D721Med (cell line): ENCODE data around the gene CD226.

Source experiments
- DNase-seq: peaks from one replicate; pipeline ENCODE4 v3.0.0; 2011; ENCODE audit warnings: low spot score; ENCODE audit not compliant: insufficient read length
- FAIRE-seq: peaks from 2 replicates; lab custom pipeline; 2011; peaks lifted over from hg19 to GRCh38; lab: Jason Lieb, UNC
- CTCF ChIP-seq: IDR thresholded peaks from 2 replicates; pipeline ENCODE4 v1.5.1; 2012; ENCODE audit warnings: mild to moderate bottlenecking, control low read depth; ENCODE audit not compliant: insufficient read depth; ENCODE audit errors: missing control alignments

The CD226 gene

GRCh38 chr18:69947361-69948133 lies at the start of gene CD226:
CD226 (minus strand) TSS chr18:69947873; CDS start chr18:69947406, 467 bp downstream.
- DNase-seq (no peak), FAIRE-seq (no peak)
- no peak for TF ChIP-seq CTCF

- FAIRE-seq (no peak), DNase-seq (no peak)
- no peak for TF ChIP-seq CTCF
Measured at GRCh38 chr18:69996951-69997798, 49.5 kb upstream of the CD226 start.

- DNase-seq = no peak
- no peak for FAIRE-seq
- TF ChIP-seq CTCF = no peak
Measured at GRCh38 chr18:69996417-69996816, 48.7 kb upstream of the CD226 start.

GRCh38 chr18:69995774-69996173 lies 48.1 kb upstream of the CD226 start:
- FAIRE-seq = no peak
- TF ChIP-seq CTCF = no peak
- no peak for DNase-seq

GRCh38 chr18:69992776-69993175 lies 45.1 kb upstream of the CD226 start:
- no peak for TF ChIP-seq CTCF
- FAIRE-seq = no peak
- DNase-seq = no peak

- TF ChIP-seq CTCF = no peak
- no peak for FAIRE-seq
- DNase-seq = no peak
Measured at GRCh38 chr18:69987870-69988269, 40.2 kb upstream of the CD226 start.
